OCI-LY3 (cell line): Measurements from ENCODE around the gene LTBP2.

Source experiments
- H2AFZ ChIP-seq: fragments of 200-600, 300-600 bp; shearing (Covaris generic); 2 replicates; pipeline ENCODE4 v1.6.0; 2014; ENCODE audit warnings: antibody characterized with exemption, low read depth, low read length
- H3K27ac ChIP-seq: fragments of 200-600, 300-600 bp; sonication (generic); 2 replicates; pipeline ENCODE4 v1.5.1; 2014; ENCODE audit warnings: mild to moderate bottlenecking, low read length, moderate library complexity, mixed read lengths
- H3K27me3 ChIP-seq: fragments of 200-600, 300-600 bp; sonication (generic); 2 replicates; pipeline ENCODE4 v1.6.1; 2014; ENCODE audit warnings: low read depth, low read length, mixed read lengths
- H3K36me3 ChIP-seq: fragments of 200-600, 300-600 bp; sonication (generic); replicated peaks from 2 replicates; pipeline ENCODE3; 2014; ENCODE audit warnings: low read depth, low read length, mixed read lengths
- H3K4me1 ChIP-seq: fragments of 300-600, 200-600 bp; sonication (generic); 2 replicates; pipeline ENCODE4 v1.6.1; 2014; ENCODE audit warnings: low read length, mixed read lengths
- H3K4me2 ChIP-seq: fragments of 200-600, 300-600 bp; sonication (generic); 2 replicates; pipeline ENCODE4 v1.6.1; 2014; ENCODE audit warnings: low read length, mixed read lengths
- H3K4me3 ChIP-seq: fragments of 300-600, 200-600 bp; sonication (generic); 2 replicates; pipeline ENCODE4 v1.5.1; 2014; ENCODE audit warnings: antibody characterized with exemption, mild to moderate bottlenecking, low read length, moderate library complexity
- H3K79me2 ChIP-seq: fragments of 300-600, 200-600 bp; shearing (Covaris generic); 2 replicates; pipeline ENCODE4 v1.6.1; 2014; ENCODE audit warnings: mild to moderate bottlenecking, low read length, mixed read lengths
- H3K9ac ChIP-seq: fragments of 300-600, 200-600 bp; shearing (Covaris generic); 2 replicates; pipeline ENCODE4 v1.6.0; 2014; ENCODE audit warnings: mild to moderate bottlenecking, low read length, moderate library complexity
- H3K9me3 ChIP-seq: fragments of 200-600, 300-600 bp; shearing (Covaris generic); 2 replicates; pipeline ENCODE4 v1.6.1; 2014; ENCODE audit warnings: low read length, mixed read lengths; ENCODE audit not compliant: insufficient read depth
- H4K20me1 ChIP-seq: fragments of 200-600, 300-600 bp; sonication (generic); 2 replicates; pipeline ENCODE4 v1.6.1; 2016; ENCODE audit warnings: low read length, mixed read lengths; ENCODE audit not compliant: insufficient read depth
- CTCF ChIP-seq: fragments of 200-600, 300-600 bp; sonication (generic); IDR thresholded peaks from 2 replicates; pipeline ENCODE4 v1.5.1; 2014; ENCODE audit warnings: antibody characterized with exemption, low read length, low read depth
- EZH2phosphoT487 ChIP-seq: fragments of 200-600 bp; shearing (Covaris generic); IDR thresholded peaks from 2 replicates; pipeline ENCODE4 v1.6.1; 2018; ENCODE audit warnings: antibody characterized with exemption, mixed run types, low read depth

Gene LTBP2

GRCh38 chr14:74472601-74473000, 139.4 kb downstream of the LTBP2 start:
- peaks cover 9% of the 10 kb centered on the region; the same call in 1 of the 2 replicates for H3K4me1 ChIP-seq
- no peaks in the 10 kb centered on the region for H4K20me1 ChIP-seq
- H3K36me3 ChIP-seq: peaks cover 5% of the 10 kb centered on the region
- H3K27me3 ChIP-seq: no peaks in the 10 kb centered on the region
- H3K4me2 ChIP-seq: no peak overlapping the region
- TF ChIP-seq CTCF (no peak), EZH2phosphoT487 (no peak)
- no peaks in the 10 kb centered on the region for H3K79me2 ChIP-seq
- H2AFZ ChIP-seq: no peak overlapping the region
- H3K9ac ChIP-seq: no peak overlapping the region
- no peak overlapping the region for H3K4me3 ChIP-seq
- H3K27ac ChIP-seq: no peak overlapping the region
- H3K9me3 ChIP-seq: no peaks in the 10 kb centered on the region

- Histone ChIP-seq H3K36me3 (peaks cover 5% of the 10 kb centered on the region), H3K27me3 (no peaks in the 10 kb centered on the region), H3K27ac (no peak overlapping the region), H3K79me2 (no peaks in the 10 kb centered on the region), H3K9ac (no peak overlapping the region), H3K9me3 (no peaks in the 10 kb centered on the region), H2AFZ (no peak overlapping the region), H3K4me1 (peaks cover 4% of the 10 kb centered on the region; the same call in 1 of the 2 replicates), H4K20me1 (no peaks in the 10 kb centered on the region), H3K4me3 (no peak overlapping the region), H3K4me2 (no peak overlapping the region)
- TF ChIP-seq CTCF (no peak), EZH2phosphoT487 (no peak)
Observed at GRCh38 chr14:74469548-74470518, 142.2 kb downstream of the LTBP2 start.

GRCh38 chr14:74468513-74468912, 143.5 kb downstream of the LTBP2 start:
- TF ChIP-seq EZH2phosphoT487 (no peak), CTCF (no peak)
- peaks cover 2% of the 10 kb centered on the region for H3K36me3 ChIP-seq
- no peaks in the 10 kb centered on the region for H3K9me3 ChIP-seq
- H3K4me1 ChIP-seq: peaks cover 4% of the 10 kb centered on the region; the same call in 1 of the 2 replicates
- H3K9ac ChIP-seq: no peak overlapping the region
- H4K20me1 ChIP-seq: no peaks in the 10 kb centered on the region
- no peak overlapping the region for H2AFZ ChIP-seq
- no peak overlapping the region for H3K4me2 ChIP-seq
- no peaks in the 10 kb centered on the region for H3K79me2 ChIP-seq
- H3K27me3 ChIP-seq: peaks cover 8% of the 10 kb centered on the region; the same call in 1 of the 2 replicates
- no peak overlapping the region for H3K27ac ChIP-seq
- no peak overlapping the region for H3K4me3 ChIP-seq

- H3K4me2 ChIP-seq: no peak overlapping the region
- no peaks in the 10 kb centered on the region for H3K36me3 ChIP-seq
- no peaks in the 10 kb centered on the region for H3K79me2 ChIP-seq
- H3K4me3 ChIP-seq: no peak overlapping the region
- H3K9me3 ChIP-seq: no peaks in the 10 kb centered on the region
- no peak for TF ChIP-seq CTCF
- TF ChIP-seq EZH2phosphoT487: no peak
- H3K27ac ChIP-seq: no peak overlapping the region
- peaks cover 13% of the 10 kb centered on the region; the same call in 1 of the 2 replicates for H3K27me3 ChIP-seq
- no peak overlapping the region for H3K9ac ChIP-seq
- no peaks in the 10 kb centered on the region for H3K4me1 ChIP-seq
- H4K20me1 ChIP-seq: no peaks in the 10 kb centered on the region
- H2AFZ ChIP-seq: no peak overlapping the region
Observed at GRCh38 chr14:74465335-74465734, 146.7 kb downstream of the LTBP2 start.
